Measurements from ENCODE around the gene PTK7.

- TF ChIP-seq CTCF (IDR thresholded peaks at IDR 0.05) (no peak), MAX (CRISPR knock-in tag; IDR thresholded peaks at IDR 0.05) (no peak), NFE2L1 (CRISPR knock-in tag; IDR thresholded peaks at IDR 0.05) (no peak), SMAD4 (CRISPR knock-in tag; IDR thresholded peaks at IDR 0.05) (no peak), USF1 (CRISPR knock-in tag; IDR thresholded peaks at IDR 0.05) (no peak)
- TF ChIP-seq, protein P1, sequence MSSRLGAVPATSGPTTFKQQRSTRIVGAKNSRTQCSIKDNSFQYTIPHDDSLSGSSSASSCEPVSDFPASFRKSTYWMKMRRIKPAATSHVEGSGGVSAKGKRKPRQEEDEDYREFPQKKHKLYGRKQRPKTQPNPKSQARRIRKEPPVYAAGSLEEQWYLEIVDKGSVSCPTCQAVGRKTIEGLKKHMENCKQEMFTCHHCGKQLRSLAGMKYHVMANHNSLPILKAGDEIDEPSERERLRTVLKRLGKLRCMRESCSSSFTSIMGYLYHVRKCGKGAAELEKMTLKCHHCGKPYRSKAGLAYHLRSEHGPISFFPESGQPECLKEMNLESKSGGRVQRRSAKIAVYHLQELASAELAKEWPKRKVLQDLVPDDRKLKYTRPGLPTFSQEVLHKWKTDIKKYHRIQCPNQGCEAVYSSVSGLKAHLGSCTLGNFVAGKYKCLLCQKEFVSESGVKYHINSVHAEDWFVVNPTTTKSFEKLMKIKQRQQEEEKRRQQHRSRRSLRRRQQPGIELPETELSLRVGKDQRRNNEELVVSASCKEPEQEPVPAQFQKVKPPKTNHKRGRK (CRISPR knock-in tag; IDR thresholded peaks at IDR 0.05; ENCODE audit: borderline replicate concordance) = no peak
- TF ChIP-seq, protein P2, sequence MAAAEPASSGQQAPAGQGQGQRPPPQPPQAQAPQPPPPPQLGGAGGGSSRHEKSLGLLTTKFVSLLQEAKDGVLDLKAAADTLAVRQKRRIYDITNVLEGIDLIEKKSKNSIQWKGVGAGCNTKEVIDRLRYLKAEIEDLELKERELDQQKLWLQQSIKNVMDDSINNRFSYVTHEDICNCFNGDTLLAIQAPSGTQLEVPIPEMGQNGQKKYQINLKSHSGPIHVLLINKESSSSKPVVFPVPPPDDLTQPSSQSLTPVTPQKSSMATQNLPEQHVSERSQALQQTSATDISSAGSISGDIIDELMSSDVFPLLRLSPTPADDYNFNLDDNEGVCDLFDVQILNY (CRISPR knock-in tag; IDR thresholded peaks at IDR 0.05) = no peak
These were observed 117.8 kb downstream of the PTK7 start for GRCh38 chr6:43193929-43194328.

Data from WTC11 (cell line).